PC-3 (cell line): Measurements from ENCODE around the gene ZMYM1. TPM values are rescaled to one million over a fixed set of nuclear protein-coding genes. Genes with fewer than 3 reads are reported as not detected.

Source experiments
- ATAC-seq: fragments of 200-7000 bp; cut with Tn5 transposase; 2 replicates; pipeline ENCODE4 v1.9.1; 2020; ENCODE audit warnings: mild to moderate bottlenecking, moderate library complexity
- Bru-seq: library from RNA; stranded (reverse); fragments of 400-500 nt; gene quantifications from one replicate; lab custom pipeline; 2021; lab: Mats Ljungman, UMichigan
- BruChase-seq, 2 experiments: library from RNA; stranded (reverse); fragments of 400-500 nt; gene quantifications; one replicate each; lab custom pipeline; 2021; lab: Mats Ljungman, UMichigan
- BruUV-seq: library from RNA; stranded (reverse); fragments of 400-500 nt; replicated peaks from 2 replicates; lab custom pipeline; 2021; lab: Mats Ljungman, UMichigan
- CTCF ChIA-PET: fragments of 300-600 bp; sonication (Branson Sonifier 250); formaldehyde crosslinking; loops from one replicate; lab custom pipeline; 2022; ENCODE audit warnings: antibody characterized with exemption; lab: Charles Lee
- POLR2A ChIA-PET: fragments of 300-600 bp; sonication (Branson Sonifier 250); formaldehyde crosslinking; loops from one replicate; lab custom pipeline; 2022; ENCODE audit warnings: antibody characterized with exemption; ENCODE audit not compliant: unreplicated experiment; lab: Charles Lee
- DNase-seq: peaks from one replicate; pipeline ENCODE4 v3.0.0-alpha.2; 2015
- H2AFZ ChIP-seq: fragments of 300-600 bp; sonication (generic); 2 replicates; pipeline ENCODE4 v1.6.0; 2016; ENCODE audit warnings: antibody characterized with exemption, low read length
- H3F3A ChIP-seq: fragments of 300-600 bp; sonication (generic); one replicate; pipeline ENCODE4 v1.6.0; 2017; ENCODE audit warnings: antibody characterized with exemption, low read length, control low read depth, mild to moderate bottlenecking; ENCODE audit not compliant: unreplicated experiment
- H3K27ac ChIP-seq: fragments of 300-600 bp; sonication (generic); 2 replicates; pipeline ENCODE4 v1.5.1; 2016; ENCODE audit warnings: mild to moderate bottlenecking, low read length
- H3K27me3 ChIP-seq: fragments of 300-600 bp; sonication (generic); 2 replicates; pipeline ENCODE4 v1.6.1; 2016; ENCODE audit warnings: low read length, mixed read lengths
- H3K36me3 ChIP-seq: fragments of 300-600 bp; sonication (generic); 2 replicates; pipeline ENCODE4 v1.6.1; 2016; ENCODE audit warnings: low read depth, mixed run types, low read length, mixed read lengths
- H3K4me1 ChIP-seq: fragments of 300-600 bp; sonication (generic); 2 replicates; pipeline ENCODE4 v1.5.1; 2016; ENCODE audit warnings: low read length; ENCODE audit not compliant: insufficient read depth
- H3K4me2 ChIP-seq: fragments of 300-600 bp; sonication (generic); 2 replicates; pipeline ENCODE4 v1.6.0; 2016; ENCODE audit warnings: low read length
- H3K4me3 ChIP-seq: fragments of 300-600 bp; sonication (generic); 2 replicates; pipeline ENCODE4 v1.5.1; 2016; ENCODE audit warnings: mild to moderate bottlenecking, low read length, mixed read lengths
- H3K79me2 ChIP-seq: fragments of 300-600 bp; sonication (generic); 2 replicates; pipeline ENCODE4 v1.6.1; 2017; ENCODE audit warnings: low read length, mixed read lengths
- H3K9ac ChIP-seq: fragments of 300-600 bp; sonication (generic); 2 replicates; pipeline ENCODE4 v1.6.0; 2016; ENCODE audit warnings: mild to moderate bottlenecking, low read length
- H3K9me2 ChIP-seq: fragments of 300-600 bp; sonication (generic); replicated peaks from 2 replicates; pipeline ENCODE4 v1.6.1; 2016; ENCODE audit warnings: mixed run types, low read length, mixed read lengths
- H3K9me3 ChIP-seq: fragments of 300-600 bp; sonication (generic); 2 replicates; pipeline ENCODE4 v1.6.1; 2016; ENCODE audit warnings: low read length, mixed read lengths
- H4K20me1 ChIP-seq: fragments of 300-600 bp; sonication (generic); 2 replicates; pipeline ENCODE4 v1.6.1; 2016; ENCODE audit warnings: low read length, mixed read lengths
- EZH2 ChIP-seq: fragments of 300-600 bp; sonication (generic); IDR thresholded peaks from one replicate; pipeline ENCODE4 v1.6.1; 2017; ENCODE audit warnings: antibody characterized with exemption, mild to moderate bottlenecking, low read length; ENCODE audit not compliant: unreplicated experiment
- EZH2phosphoT487 ChIP-seq: fragments of 300-600 bp; sonication (generic); IDR thresholded peaks from 2 replicates; pipeline ENCODE4 v1.6.1; 2018; ENCODE audit warnings: mild to moderate bottlenecking, antibody characterized with exemption, low read length, borderline replicate concordance
- intact Hi-C: fragments of 100-400 bp; cut with micrococcal nuclease; formaldehyde crosslinking; loops from 2 replicates; pipeline ENCODE4 v1.9.0; 2023
- long read RNA-seq: library from polyadenylated mRNA; unstranded; transcript quantifications from one replicate; pipeline ENCODE4 v2.0.0, GENCODE V29; 2021; ENCODE audit not compliant: unreplicated experiment
- total RNA-seq: library from RNA; depleted of rRNA; stranded (reverse); fragments of >200 nt; gene quantifications from 2 replicates; pipeline ENCODE4 v1.2.3, GENCODE V29; 2014; rRNA removed
- TF ChIP-seq, protein P1 (sequence below): fragments of 300-600 bp; sonication (generic); conservative IDR thresholded peaks from 2 replicates; pipeline ENCODE4 v1.5.1; 2017; ENCODE audit warnings: antibody characterized with exemption, low read depth, mild to moderate bottlenecking, low read length

ZMYM1 gene
- 13.6 and 17.0 TPM in 2 replicates for total RNA-seq
- percentile 58 among the genes with signal in this experiment for Bru-seq, nascent RNA
- percentile 69 among the genes with signal in this experiment for BruChase-seq, experiment 1, labeled RNA remaining after a 6-hour chase
- percentile 65 among the genes with signal in this experiment for BruChase-seq, experiment 2, labeled RNA remaining after a 2-hour chase
- long read RNA-seq, full-length matches to known transcripts: 9 of 38 reads
- long read RNA-seq, partial matches to known transcripts: 9 of 38 reads
- long read RNA-seq, other reads (novel, unspliced or antisense): 20 of 38 reads

DNA sequence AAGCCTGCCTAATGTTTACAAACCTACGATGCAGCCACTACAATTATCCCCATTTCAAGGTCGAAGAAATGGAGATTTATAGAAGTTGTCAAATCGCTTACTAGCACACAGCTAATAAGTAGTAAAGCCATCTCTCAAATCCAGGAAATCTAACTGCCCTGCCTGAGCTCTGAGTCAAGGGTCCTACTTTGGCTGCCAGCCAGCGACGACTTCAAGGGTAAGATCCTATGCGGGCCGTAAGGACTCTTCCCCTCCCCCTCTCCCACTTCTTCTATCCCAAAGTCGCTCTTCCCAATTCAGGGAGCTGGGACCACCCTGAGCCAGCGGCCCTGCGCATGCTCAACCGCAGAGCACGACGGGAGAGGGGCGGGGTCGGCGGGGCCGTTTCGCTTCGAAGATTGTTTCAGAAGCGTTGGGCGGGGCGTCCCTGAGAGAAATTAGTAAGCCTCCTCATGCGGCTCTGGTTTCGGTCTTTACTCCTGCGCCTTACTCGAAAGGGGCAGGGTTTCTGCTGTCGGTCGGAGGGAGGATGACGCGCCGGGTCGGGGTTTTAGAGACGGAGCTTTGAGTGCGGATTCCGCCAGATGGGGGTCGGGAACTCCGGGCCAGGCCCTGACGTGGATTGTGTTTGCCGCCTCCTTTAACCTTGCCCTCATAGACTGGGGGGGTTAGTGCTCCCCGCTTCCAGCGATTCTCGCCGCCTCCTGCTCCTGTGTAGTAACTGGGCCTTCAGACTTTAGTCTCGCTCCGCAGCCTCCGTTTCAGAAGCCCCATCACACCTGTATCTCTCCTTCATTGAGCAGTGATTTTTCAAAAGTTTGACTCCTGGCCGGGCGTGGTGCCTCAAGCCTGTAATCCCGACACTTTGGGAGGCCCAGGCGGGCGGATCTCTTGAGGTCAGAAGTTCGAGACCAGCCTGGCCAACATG, at the start of gene ZMYM1:
Gene ZMYM1 (plus strand): TSS at position 383 of the 928 bp plus-strand sequence. CDS start 14,603 bp downstream, outside the sequence.
- ChIA-PET POLR2A (interaction anchor here (0.7 to 1.0 kb wide), 2 partner anchors 47 to 326 kb away, joined by 3 to 6 read pairs; no protein-coding TSS in a partner anchor), CTCF (interaction anchor here (0.6 to 1.0 kb wide), 3 partner anchors 33 to 205 kb away, joined by 3 read pairs; partner anchors contain the start of gene TMEM35B)
- no peaks in the 10 kb centered on the region for H3K9me3 ChIP-seq
- peak within 1 kb of the TSS; percentile 93 for H3K4me3 ChIP-seq
- ATAC-seq (peak; percentile 94), DNase-seq (peak; percentile 80)
- peak within 1 kb of the TSS; percentile 80 for H3K4me2 ChIP-seq
- no peaks in the 10 kb centered on the region for H3F3A ChIP-seq
- no peak for TF ChIP-seq EZH2phosphoT487
- TF ChIP-seq, protein P1, sequence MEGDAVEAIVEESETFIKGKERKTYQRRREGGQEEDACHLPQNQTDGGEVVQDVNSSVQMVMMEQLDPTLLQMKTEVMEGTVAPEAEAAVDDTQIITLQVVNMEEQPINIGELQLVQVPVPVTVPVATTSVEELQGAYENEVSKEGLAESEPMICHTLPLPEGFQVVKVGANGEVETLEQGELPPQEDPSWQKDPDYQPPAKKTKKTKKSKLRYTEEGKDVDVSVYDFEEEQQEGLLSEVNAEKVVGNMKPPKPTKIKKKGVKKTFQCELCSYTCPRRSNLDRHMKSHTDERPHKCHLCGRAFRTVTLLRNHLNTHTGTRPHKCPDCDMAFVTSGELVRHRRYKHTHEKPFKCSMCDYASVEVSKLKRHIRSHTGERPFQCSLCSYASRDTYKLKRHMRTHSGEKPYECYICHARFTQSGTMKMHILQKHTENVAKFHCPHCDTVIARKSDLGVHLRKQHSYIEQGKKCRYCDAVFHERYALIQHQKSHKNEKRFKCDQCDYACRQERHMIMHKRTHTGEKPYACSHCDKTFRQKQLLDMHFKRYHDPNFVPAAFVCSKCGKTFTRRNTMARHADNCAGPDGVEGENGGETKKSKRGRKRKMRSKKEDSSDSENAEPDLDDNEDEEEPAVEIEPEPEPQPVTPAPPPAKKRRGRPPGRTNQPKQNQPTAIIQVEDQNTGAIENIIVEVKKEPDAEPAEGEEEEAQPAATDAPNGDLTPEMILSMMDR: no peak
- TF ChIP-seq EZH2: no peak
- peaks cover 8% of the 10 kb centered on the region; the same call in 1 of the 2 replicates for H3K36me3 ChIP-seq
- peaks cover 50% of the 10 kb centered on the region for H3K79me2 ChIP-seq
- intact Hi-C loops: loop anchor here (5.0 kb wide), 1 partner anchor 47 kb away; the partner anchor contains the start of gene ZMYM6
- no peaks in the 10 kb centered on the region for H3K27me3 ChIP-seq
- peak within 1 kb of the TSS; percentile 77 for H3K27ac ChIP-seq
- peak within 1 kb of the TSS; percentile 87 for H2AFZ ChIP-seq
- TSS peak; percentile 99 for BruUV-seq
- H3K4me1 ChIP-seq: peaks cover 14% of the 10 kb centered on the region
- peak within 1 kb of the TSS; percentile 91 for H3K9ac ChIP-seq
- H4K20me1 ChIP-seq: 0 out of 2 replicates have a peak, but pooled peaks cover 7% of the 10 kb centered on the region
- no peaks in the 10 kb centered on the region for H3K9me2 ChIP-seq

GRCh38 chr1:35029761-35030160, 49.4 kb upstream of the ZMYM1 start:
- Histone ChIP-seq H2AFZ (no peak overlapping the region), H3K9me3 (no peaks in the 10 kb centered on the region), H3K4me1 (peaks cover 15% of the 10 kb centered on the region), H3K27me3 (no peaks in the 10 kb centered on the region), H3K4me3 (peak overlapping the region; percentile 98; the same call in 1 of the 2 replicates), H3K9ac (no peak overlapping the region), H3K27ac (no peak overlapping the region), H3K4me2 (peak overlapping the region; percentile 96), H4K20me1 (no peaks in the 10 kb centered on the region), H3K79me2 (peaks cover 20% of the 10 kb centered on the region), H3K36me3 (no peaks in the 10 kb centered on the region), H3K9me2 (no peaks in the 10 kb centered on the region), H3F3A (no peaks in the 10 kb centered on the region)
- CTCF ChIA-PET: no interaction called here
- POLR2A ChIA-PET: no interaction called here
- intact Hi-C loops: loop anchor here (2.0 to 10.0 kb wide), 3 partner anchors 48 to 235 kb away; partner anchors contain the start of genes ZMYM1 and ZMYM4
- no TSS peak for BruUV-seq
- ATAC-seq (no peak), DNase-seq (no peak)
- TF ChIP-seq, protein P1: no peak
- TF ChIP-seq EZH2: no peak
- TF ChIP-seq EZH2phosphoT487: no peak
